ES-I3 (cell line): ENCODE results near the gene CDCA7.
"Not testable (repeated sequence)": the region's sequence is repeated elsewhere in the genome, so short reads cannot be mapped to it uniquely, and the experiment has no call there.

Experiments used
- H3K36me3 ChIP-seq: 2 replicates; pipeline ENCODE4 v1.6.1; 2013; ENCODE audit warnings: mild to moderate bottlenecking, low read length, control low read depth, moderate library complexity; ENCODE audit not compliant: insufficient read depth
- H3K4me1 ChIP-seq: 2 replicates; pipeline ENCODE4 v1.6.1; 2013; ENCODE audit warnings: mild to moderate bottlenecking, control low read depth, low read length; ENCODE audit not compliant: insufficient read depth
- H3K9ac ChIP-seq: 2 replicates; pipeline ENCODE4 v1.6.1; 2013; ENCODE audit warnings: low read depth, mild to moderate bottlenecking, low read length, moderate library complexity
- H3K9me3 ChIP-seq: 2 replicates; pipeline ENCODE4 v1.6.1; 2013; ENCODE audit warnings: mild to moderate bottlenecking, low read length, moderate library complexity; ENCODE audit not compliant: control insufficient read depth, insufficient read depth

CDCA7 gene

DNA sequence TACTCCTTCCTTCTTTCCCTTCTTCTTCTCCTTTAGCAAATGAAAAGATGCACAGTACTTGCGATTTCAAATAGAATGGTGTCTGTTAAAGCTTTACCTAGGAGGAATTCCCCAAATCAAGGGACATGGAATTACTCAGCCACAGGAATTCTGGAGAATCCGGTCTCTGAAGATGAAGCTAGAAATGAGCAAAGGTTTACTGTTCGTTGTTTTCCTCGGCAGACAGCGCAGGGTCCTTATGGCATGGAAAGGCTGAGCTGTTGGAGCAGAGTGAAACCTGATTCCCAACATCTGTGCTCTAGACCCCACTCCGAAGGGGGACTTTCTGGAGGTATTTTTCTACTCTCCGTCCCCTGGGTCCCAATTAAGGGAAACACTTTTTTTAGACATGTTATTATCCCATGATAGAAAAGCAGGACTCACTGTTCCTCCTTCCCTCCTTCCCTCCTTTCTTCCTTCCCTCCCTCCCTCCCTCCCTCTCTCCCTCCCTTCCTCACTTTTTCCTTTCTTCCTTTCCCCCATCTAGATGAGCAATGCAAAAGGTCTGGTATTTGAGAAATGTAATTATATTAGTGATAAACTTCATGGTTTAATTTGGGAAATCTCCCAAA is 47.1 kb downstream of the CDCA7 start:
- no peaks in the 10 kb centered on the region for H3K9me3 ChIP-seq
- peaks cover 13% of the 10 kb centered on the region; the same call in 1 of the 2 replicates for H3K4me1 ChIP-seq
- no peaks in the 10 kb centered on the region for H3K36me3 ChIP-seq
- peak overlapping the region; percentile 72 for H3K9ac ChIP-seq

DNA sequence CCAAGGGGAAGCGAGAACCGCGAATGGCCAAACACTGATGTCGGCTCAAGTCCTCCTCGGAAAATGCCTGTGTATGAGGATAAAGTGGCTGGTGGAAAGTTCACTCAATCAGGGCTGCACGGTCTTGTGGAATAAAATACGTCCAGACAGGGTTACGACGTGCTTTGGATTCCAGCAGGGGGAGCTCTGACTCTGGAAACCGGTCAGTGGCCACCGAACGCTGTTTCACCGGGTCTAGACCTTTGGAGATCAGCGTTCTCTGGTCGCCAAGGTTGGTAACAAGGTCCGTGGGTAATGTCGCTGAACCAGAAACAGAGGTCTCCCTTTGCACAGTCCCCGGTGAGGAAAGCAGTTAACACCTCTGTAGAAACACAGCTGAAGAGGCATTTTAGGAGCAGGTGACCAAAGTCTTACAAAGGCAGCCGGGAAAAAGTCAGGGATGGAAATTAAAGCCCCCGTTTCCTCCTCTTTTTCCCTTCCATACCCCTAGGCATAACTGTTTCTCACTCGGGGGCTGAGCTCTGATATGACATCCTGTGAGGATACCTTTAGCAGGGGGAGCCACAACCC is 47.8 kb downstream of the CDCA7 start:
- Histone ChIP-seq H3K9ac (peak overlapping the region; percentile 72; the same call in 1 of the 2 replicates), H3K4me1 (peaks cover 13% of the 10 kb centered on the region; the same call in 1 of the 2 replicates), H3K9me3 (no peaks in the 10 kb centered on the region), H3K36me3 (no peaks in the 10 kb centered on the region)

DNA sequence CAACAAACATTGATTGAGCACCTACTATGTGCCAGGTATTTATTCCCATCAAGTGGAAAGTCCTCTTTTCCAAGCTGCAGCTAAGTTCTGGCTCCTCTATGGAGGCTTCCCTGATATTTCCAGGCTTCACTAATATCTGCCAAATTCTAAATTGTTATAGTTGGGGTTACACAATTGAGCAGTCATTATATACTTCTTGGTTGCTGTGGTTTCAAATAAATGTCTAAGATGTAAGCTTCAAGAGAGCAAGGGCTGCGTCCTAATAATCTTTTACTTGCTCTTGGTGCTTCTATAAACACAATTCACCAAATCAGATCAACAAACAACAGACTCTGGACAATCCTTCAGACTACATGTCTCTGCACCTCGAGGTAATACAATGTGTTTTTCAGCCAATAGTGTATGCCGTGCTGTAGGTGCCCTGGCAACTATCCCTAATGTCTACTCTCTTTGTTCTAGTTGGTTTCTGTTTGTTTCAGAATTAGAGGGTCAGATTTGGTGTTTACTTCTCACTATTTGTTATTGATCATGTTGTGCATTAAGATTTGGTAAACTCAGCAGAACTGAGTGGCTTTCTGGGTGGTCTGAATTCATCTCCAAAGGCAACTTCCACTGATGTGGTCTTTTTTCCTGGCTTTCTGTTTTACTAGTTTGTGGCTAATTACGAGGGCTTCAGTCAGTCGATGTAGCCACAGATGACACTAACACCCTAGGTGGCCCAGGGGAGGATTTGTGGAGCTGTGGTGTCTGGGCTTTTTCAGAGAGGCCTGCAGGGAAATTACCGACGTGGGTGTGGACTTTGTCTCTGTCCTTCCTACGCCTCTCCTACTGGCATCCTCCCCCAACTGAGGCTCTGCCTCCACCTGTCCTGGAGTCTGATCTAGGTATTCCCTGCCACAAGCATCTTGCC is 50.4 kb downstream of the CDCA7 start:
- Histone ChIP-seq H3K4me1 (peaks cover 13% of the 10 kb centered on the region; the same call in 1 of the 2 replicates), H3K9me3 (no peaks in the 10 kb centered on the region), H3K9ac (no peak overlapping the region), H3K36me3 (no peaks in the 10 kb centered on the region)

- 0 out of 2 replicates have a peak, but pooled peaks cover 4% of the 10 kb centered on the region for H3K4me1 ChIP-seq
- H3K9ac ChIP-seq = no peak overlapping the region
- H3K9me3 ChIP-seq = no peaks in the 10 kb centered on the region
- no peaks in the 10 kb centered on the region for H3K36me3 ChIP-seq
Observed at GRCh38 chr2:173407176-173407575, 52.5 kb downstream of the CDCA7 start.

DNA sequence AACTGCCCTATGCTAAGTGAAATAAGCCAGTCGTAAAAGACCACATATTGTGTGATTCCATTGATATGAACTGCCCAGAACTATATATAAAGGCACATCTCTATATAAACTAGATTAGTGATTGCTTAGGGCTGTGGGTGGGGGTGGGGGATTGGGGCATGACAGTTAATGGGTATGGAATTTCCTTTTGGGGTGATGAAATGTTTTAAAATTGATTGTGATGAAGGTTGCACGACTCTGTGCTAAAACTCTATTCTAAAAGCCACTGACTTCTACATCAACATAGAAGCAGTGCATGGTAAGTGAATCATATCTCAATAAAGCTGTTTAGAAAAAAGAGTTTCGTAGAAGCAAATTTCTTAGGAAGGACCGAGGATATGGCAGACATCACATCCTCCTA is 53.0 kb downstream of the CDCA7 start:
- no peaks in the 10 kb centered on the region for H3K36me3 ChIP-seq
- H3K9me3 ChIP-seq = no peaks in the 10 kb centered on the region
- 0 out of 2 replicates have a peak, but pooled peaks cover 2% of the 10 kb centered on the region for H3K4me1 ChIP-seq
- no peak overlapping the region for H3K9ac ChIP-seq

DNA sequence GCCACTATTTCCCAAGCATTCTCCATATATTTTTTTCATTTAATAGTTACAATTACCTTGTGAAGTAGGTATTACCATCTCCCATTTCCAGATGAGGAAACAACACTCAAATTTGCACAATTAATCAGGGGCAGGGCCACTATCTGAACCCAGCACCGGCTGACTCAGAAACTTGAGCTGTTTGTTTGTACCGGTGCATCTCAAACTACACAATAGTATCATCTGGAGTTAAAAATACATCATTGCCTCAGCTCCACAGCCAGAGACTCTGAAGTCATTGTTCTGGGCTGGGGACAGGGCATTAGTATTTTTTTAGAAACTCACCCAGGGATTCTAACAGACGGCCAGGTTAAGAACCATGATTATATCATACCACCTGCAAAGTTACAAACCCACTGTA is 55.9 kb downstream of the CDCA7 start:
- no peaks in the 10 kb centered on the region for H3K36me3 ChIP-seq
- no peaks in the 10 kb centered on the region for H3K4me1 ChIP-seq
- H3K9ac ChIP-seq = no peak overlapping the region
- no peaks in the 10 kb centered on the region for H3K9me3 ChIP-seq

- no peaks in the 10 kb centered on the region for H3K36me3 ChIP-seq
- no peaks in the 10 kb centered on the region for H3K9me3 ChIP-seq
- no peaks in the 10 kb centered on the region for H3K4me1 ChIP-seq
- H3K9ac ChIP-seq = no peak overlapping the region
Observed at GRCh38 chr2:173412628-173413027, 58.0 kb downstream of the CDCA7 start.

DNA sequence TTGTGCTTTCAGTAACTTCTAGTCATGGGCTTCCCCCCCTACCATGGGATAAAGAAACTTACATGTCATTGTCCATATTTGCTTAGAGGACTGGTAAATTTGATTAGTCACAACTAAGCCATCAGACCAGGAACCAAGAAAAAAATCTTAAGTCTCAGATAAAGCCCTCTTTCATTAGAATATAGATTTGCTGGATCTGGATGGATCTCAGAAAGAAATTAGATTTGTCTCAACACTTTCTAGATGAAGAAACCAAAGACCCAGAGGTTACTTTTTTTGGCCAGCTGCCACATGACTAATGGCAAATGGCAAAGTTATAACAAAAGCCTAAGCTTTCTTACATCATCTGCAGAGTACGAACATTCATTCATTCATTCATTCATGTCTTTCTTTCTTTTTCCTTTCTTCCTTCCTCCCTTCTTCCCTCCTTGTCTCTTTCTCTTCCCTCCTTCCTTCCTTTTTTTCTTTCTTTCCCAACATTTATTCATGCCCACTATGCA is 60.2 kb downstream of the CDCA7 start:
- H3K9me3 ChIP-seq = no peaks in the 10 kb centered on the region
- no peak overlapping the region for H3K9ac ChIP-seq
- H3K36me3 ChIP-seq = no peaks in the 10 kb centered on the region
- H3K4me1 ChIP-seq = no peaks in the 10 kb centered on the region

DNA sequence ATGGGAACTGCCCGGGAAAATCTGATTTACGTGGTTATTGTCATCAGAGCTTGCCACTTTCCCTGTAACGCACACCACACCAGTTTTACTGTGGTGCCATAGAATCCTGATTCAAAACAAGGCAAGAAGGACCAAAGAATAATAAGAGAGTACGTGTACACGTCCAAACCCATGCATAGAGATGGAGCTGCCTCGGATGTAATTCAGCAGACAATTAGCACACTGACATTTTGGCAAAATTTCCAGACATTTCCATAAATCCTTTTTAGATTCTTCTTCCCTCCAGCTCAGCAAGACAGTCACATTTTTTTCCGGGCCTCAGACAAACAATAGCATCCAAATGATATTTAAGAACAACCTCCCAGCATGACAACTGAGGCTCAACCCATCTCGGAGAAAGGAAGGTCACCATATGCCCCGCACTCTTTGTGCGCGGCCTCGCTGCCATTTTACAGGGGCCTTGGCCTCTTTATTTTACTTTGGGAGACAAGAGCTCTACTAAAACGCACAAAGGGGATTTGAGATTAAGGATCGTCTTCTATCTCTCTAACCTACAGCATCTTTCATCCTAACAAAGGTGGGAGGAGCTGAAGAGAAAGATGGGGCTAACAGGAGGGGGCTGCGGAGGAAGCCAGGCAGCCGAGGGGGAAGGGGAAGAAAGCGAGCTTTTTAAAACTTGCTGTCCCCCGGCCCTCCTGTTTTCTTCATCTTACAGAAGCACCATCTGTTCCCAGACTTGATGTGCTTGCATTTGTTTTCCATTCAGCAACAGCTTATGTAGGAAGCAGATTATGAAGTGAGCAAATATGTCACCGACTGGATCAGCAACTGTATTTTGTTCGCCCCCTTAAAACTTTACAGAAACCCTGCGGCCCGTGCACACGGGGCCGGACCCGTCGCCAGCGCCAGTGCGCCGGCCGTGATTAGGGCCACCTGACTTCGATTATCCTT is 61.0 kb downstream of the CDCA7 start:
- Histone ChIP-seq H3K9me3 (no peaks in the 10 kb centered on the region), H3K9ac (no peak overlapping the region), H3K36me3 (no peaks in the 10 kb centered on the region), H3K4me1 (no peaks in the 10 kb centered on the region)

- not testable (repeated sequence) for H3K9me3 ChIP-seq, H3K4me1 ChIP-seq, H3K36me3 ChIP-seq, H3K9ac ChIP-seq
Observed at GRCh38 chr2:173416415-173417152, 61.9 kb downstream of the CDCA7 start.

DNA sequence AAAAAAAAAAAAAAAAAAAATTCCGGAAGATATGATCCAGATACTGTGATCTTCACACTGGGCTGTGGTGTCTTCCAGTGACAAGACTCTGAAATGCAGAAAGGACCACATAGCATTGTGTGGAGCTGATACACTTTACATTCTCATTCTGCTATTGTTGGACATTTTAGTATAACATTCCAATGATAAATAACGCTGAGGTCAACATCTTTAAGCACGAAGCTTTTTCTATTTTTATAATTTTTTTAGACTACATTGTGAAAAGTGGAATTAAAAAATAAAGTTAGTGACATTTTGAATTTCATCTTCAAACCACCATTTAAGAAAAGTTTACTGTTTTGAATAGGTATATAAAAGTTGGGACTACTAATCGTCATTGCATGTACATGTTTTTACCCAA is 62.7 kb downstream of the CDCA7 start:
- H3K36me3 ChIP-seq = no peaks in the 10 kb centered on the region
- H3K9ac ChIP-seq = no peak overlapping the region
- no peaks in the 10 kb centered on the region for H3K4me1 ChIP-seq
- H3K9me3 ChIP-seq = no peaks in the 10 kb centered on the region

GRCh38 chr2:173417802-173418201 is 63.1 kb downstream of the CDCA7 start:
- Histone ChIP-seq H3K4me1 (no peaks in the 10 kb centered on the region), H3K9ac (no peak overlapping the region), H3K9me3 (no peaks in the 10 kb centered on the region), H3K36me3 (no peaks in the 10 kb centered on the region)
